GM18502 (cell line): Measurements from ENCODE around the gene FFAR1.
A peak's percentile ranks its signal among the peaks of the same experiment; 100 is the strongest.

Source experiments
- ATAC-seq: cut with Tn5 transposase; IDR thresholded peaks from one replicate; pipeline ENCODE4 v1.9.1; 2021; ENCODE audit warnings: mild to moderate bottlenecking; ENCODE audit not compliant: unreplicated experiment, poor library complexity

The FFAR1 gene

GRCh38 chr19:35314858-35315470 lies 32.7 kb upstream of the FFAR1 start:
- ATAC-seq, result no peak

- ATAC-seq, result no peak
These were observed 31.8 kb upstream of the FFAR1 start for GRCh38 chr19:35315883-35316282.

GRCh38 chr19:35316560-35316959 lies 31.1 kb upstream of the FFAR1 start:
- ATAC-seq, result no peak

GRCh38 chr19:35317464-35318043 lies 30.1 kb upstream of the FFAR1 start:
- ATAC-seq, result no peak

GRCh38 chr19:35318679-35319448 lies 28.8 kb upstream of the FFAR1 start:
- ATAC-seq, result no peak

GRCh38 chr19:35320065-35320713 lies 27.5 kb upstream of the FFAR1 start:
- ATAC-seq, result no peak

- ATAC-seq, result no peak
These were observed 26.4 kb upstream of the FFAR1 start for GRCh38 chr19:35321291-35321690.

- ATAC-seq, result no peak
These were observed 25.7 kb upstream of the FFAR1 start for GRCh38 chr19:35322014-35322413.

GRCh38 chr19:35327642-35328041 lies 20.1 kb upstream of the FFAR1 start:
- ATAC-seq, result no peak

- peak; percentile 39 for ATAC-seq
These were observed 18.8 kb upstream of the FFAR1 start, which contains the start of gene CD22 for GRCh38 chr19:35328851-35329285. Gene CD22 (plus strand): TSS chr19:35329187. CDS start chr19:35332041, 2,854 bp downstream.

GRCh38 chr19:35329323-35329722 lies 18.4 kb upstream of the FFAR1 start:
- no peak for ATAC-seq

- peak; percentile 51 for ATAC-seq
These were observed 17.2 kb upstream of the FFAR1 start for GRCh38 chr19:35330475-35330874.

- ATAC-seq, result no peak
These were observed 16.0 kb upstream of the FFAR1 start for GRCh38 chr19:35331551-35332214.

GRCh38 chr19:35332817-35333216 lies 14.9 kb upstream of the FFAR1 start:
- no peak for ATAC-seq

GRCh38 chr19:35334144-35334753 lies 13.5 kb upstream of the FFAR1 start:
- ATAC-seq, result no peak

- no peak for ATAC-seq
These were observed 11.3 kb upstream of the FFAR1 start for GRCh38 chr19:35336166-35336955.

- ATAC-seq, result no peak
These were observed 10.4 kb upstream of the FFAR1 start for GRCh38 chr19:35337097-35337983.

GRCh38 chr19:35337984-35338296 lies 9.8 kb upstream of the FFAR1 start:
- no peak for ATAC-seq
